Left renal pelvis (tissue), 4 donors: ENCODE measurements around the gene VSIR. TPM values are rescaled to one million over a fixed set of nuclear protein-coding genes. Genes with fewer than 3 reads are reported as not detected.

Source experiments
- DNase-seq, 4 donors: peaks; one replicate each; pipeline ENCODE4 v3.0.0-alpha.2; 2013; ENCODE audit warnings: low read depth in 4 of 4, low spot score in 3 of 4
- polyA plus RNA-seq, 4 donors: library from polyadenylated mRNA; unstranded; fragments of 120-200 nt; gene quantifications; one replicate each; pipeline ENCODE4 v1.2.1, GENCODE V29; 2013; ENCODE audit not compliant: insufficient read length in 4 of 4

The VSIR gene
- polyA plus RNA-seq, 4 donors = 10.3 to 59.0 (median 11.4) TPM

- DNase-seq = no peak
Measured at GRCh38 chr10:71783917-71784678, 10.8 kb upstream of the VSIR start.

- no peak for DNase-seq
Measured at GRCh38 chr10:71782917-71783490, 9.7 kb upstream of the VSIR start.

- DNase-seq = no peak
Measured at GRCh38 chr10:71782221-71782916, 9.0 kb upstream of the VSIR start.

GRCh38 chr10:71780719-71781118 lies 7.4 kb upstream of the VSIR start:
- DNase-seq = no peak

GRCh38 chr10:71780156-71780555 lies 6.8 kb upstream of the VSIR start:
- DNase-seq = no peak

GRCh38 chr10:71779641-71780040 lies 6.3 kb upstream of the VSIR start:
- DNase-seq = no peak

GRCh38 chr10:71778071-71778825 lies 4.9 kb upstream of the VSIR start:
- DNase-seq = no peak

GRCh38 chr10:71777213-71777985 lies 4.1 kb upstream of the VSIR start:
- no peak for DNase-seq

GRCh38 chr10:71776481-71776925 lies 3.2 kb upstream of the VSIR start:
- DNase-seq = no peak

GRCh38 chr10:71774916-71775702 lies 1.8 kb upstream of the VSIR start:
- no peak for DNase-seq

GRCh38 chr10:71772832-71773220 lies 494 bp downstream of the VSIR start:
- DNase-seq = no peak

- no peak for DNase-seq
Measured at GRCh38 chr10:71771821-71772617, 1.3 kb downstream of the VSIR start.

- no peak for DNase-seq
Measured at GRCh38 chr10:71771204-71771603, 2.1 kb downstream of the VSIR start.

GRCh38 chr10:71770789-71771188 lies 2.5 kb downstream of the VSIR start:
- no peak for DNase-seq

GRCh38 chr10:71770255-71770654 lies 3.1 kb downstream of the VSIR start:
- no peak for DNase-seq

- DNase-seq = no peak
Measured at GRCh38 chr10:71769279-71769823, 4.0 kb downstream of the VSIR start.

GRCh38 chr10:71767420-71768035 lies 5.8 kb downstream of the VSIR start:
- DNase-seq = no peak
